C4-2B (cell line): ENCODE data around the gene TGM1.

Experiments used
- ZFX ChIP-seq: fragments of 450-650 bp; IDR thresholded peaks from 2 replicates; pipeline ENCODE4 v1.6.1; 2017
- TF ChIP-seq, protein P1 (sequence below): fragments of 450-650 bp; conservative IDR thresholded peaks from 2 replicates; pipeline ENCODE4 v1.5.1; 2017; ENCODE audit warnings: mild to moderate bottlenecking

DNA sequence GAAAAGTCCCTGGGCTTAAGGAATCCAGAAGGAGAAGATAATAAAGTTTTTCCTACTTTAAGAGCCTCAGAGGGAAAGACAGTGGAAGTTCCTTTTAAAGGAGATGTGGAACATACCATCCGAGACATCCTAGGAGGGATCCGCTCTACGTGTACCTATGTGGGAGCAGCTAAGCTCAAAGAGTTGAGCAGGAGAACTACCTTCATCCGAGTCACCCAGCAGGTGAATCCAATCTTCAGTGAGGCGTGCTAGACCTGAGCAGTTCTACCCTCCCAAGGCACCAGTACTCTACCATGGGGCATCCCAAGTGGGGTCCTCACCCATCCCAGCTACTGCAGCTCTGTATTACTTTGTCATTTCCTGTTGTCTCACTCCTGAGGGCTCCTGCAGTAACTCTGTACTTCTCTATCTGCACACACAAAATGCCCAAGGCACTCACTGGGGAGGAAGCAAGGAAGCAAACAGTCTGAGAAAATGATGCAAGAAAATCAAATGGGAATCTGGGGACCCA lies 24.4 kb downstream of the TGM1 start:
- TF ChIP-seq, protein P1, sequence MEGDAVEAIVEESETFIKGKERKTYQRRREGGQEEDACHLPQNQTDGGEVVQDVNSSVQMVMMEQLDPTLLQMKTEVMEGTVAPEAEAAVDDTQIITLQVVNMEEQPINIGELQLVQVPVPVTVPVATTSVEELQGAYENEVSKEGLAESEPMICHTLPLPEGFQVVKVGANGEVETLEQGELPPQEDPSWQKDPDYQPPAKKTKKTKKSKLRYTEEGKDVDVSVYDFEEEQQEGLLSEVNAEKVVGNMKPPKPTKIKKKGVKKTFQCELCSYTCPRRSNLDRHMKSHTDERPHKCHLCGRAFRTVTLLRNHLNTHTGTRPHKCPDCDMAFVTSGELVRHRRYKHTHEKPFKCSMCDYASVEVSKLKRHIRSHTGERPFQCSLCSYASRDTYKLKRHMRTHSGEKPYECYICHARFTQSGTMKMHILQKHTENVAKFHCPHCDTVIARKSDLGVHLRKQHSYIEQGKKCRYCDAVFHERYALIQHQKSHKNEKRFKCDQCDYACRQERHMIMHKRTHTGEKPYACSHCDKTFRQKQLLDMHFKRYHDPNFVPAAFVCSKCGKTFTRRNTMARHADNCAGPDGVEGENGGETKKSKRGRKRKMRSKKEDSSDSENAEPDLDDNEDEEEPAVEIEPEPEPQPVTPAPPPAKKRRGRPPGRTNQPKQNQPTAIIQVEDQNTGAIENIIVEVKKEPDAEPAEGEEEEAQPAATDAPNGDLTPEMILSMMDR: no peak
- no peak for TF ChIP-seq ZFX
